ENCODE data around the gene SLITRK1.

GRCh38 chr13:83882606-83882959 is 309 bp upstream of the SLITRK1 start:
- TF ChIP-seq, protein P1, sequence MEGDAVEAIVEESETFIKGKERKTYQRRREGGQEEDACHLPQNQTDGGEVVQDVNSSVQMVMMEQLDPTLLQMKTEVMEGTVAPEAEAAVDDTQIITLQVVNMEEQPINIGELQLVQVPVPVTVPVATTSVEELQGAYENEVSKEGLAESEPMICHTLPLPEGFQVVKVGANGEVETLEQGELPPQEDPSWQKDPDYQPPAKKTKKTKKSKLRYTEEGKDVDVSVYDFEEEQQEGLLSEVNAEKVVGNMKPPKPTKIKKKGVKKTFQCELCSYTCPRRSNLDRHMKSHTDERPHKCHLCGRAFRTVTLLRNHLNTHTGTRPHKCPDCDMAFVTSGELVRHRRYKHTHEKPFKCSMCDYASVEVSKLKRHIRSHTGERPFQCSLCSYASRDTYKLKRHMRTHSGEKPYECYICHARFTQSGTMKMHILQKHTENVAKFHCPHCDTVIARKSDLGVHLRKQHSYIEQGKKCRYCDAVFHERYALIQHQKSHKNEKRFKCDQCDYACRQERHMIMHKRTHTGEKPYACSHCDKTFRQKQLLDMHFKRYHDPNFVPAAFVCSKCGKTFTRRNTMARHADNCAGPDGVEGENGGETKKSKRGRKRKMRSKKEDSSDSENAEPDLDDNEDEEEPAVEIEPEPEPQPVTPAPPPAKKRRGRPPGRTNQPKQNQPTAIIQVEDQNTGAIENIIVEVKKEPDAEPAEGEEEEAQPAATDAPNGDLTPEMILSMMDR (IDR thresholded peaks at IDR 0.05) = no peak
- TF ChIP-seq EP300 (IDR thresholded peaks at IDR 0.05) (no peak), POLR2A (IDR thresholded peaks at IDR 0.05) (no peak)

All from ovary (tissue), 3 donors.